Large intestine (tissue), 12 donors: ENCODE data around the gene SPTLC1. TPM values are rescaled to one million over a fixed set of nuclear protein-coding genes. Genes with fewer than 3 reads are reported as not detected.
A peak's percentile ranks its signal among the peaks of the same experiment; 100 is the strongest.
"Not testable (repeated sequence)": the region's sequence is repeated elsewhere in the genome, so short reads cannot be mapped to it uniquely, and the experiment has no call there.

ENCODE experiments used
- DNase-seq, 2 donors: peaks; one replicate each; pipeline versions ENCODE4 v3.0.0 to v3.0.0-alpha.2; 2013
- H3K27ac ChIP-seq: one replicate; pipeline ENCODE4 v1.5.1; 2013; ENCODE audit warnings: low read length
- H3K27me3 ChIP-seq: 2 replicates; pipeline ENCODE4 v1.6.1; 2013; ENCODE audit warnings: low read length; ENCODE audit not compliant: control insufficient read depth, insufficient read depth
- H3K36me3 ChIP-seq: 2 replicates; pipeline ENCODE4 v1.6.1; 2013; ENCODE audit warnings: low read length; ENCODE audit not compliant: control insufficient read depth, insufficient read depth
- H3K4me1 ChIP-seq: one replicate; pipeline ENCODE4 v1.6.1; 2013; ENCODE audit warnings: low read length; ENCODE audit not compliant: control insufficient read depth, insufficient read depth
- H3K4me3 ChIP-seq: one replicate; pipeline ENCODE4 v1.5.1; 2013; ENCODE audit warnings: low read length
- H3K9me3 ChIP-seq: one replicate; pipeline ENCODE4 v1.6.1; 2013; ENCODE audit warnings: mild to moderate bottlenecking, low read depth, low read length, moderate library complexity; ENCODE audit not compliant: control insufficient read depth
- WGBS: methylation state at CpG from one replicate; pipeline ENCODE4 v1.1.5; 2013; ENCODE audit warnings: low lambda C conversion rate; ENCODE audit not compliant: insufficient coverage; 5-methylcytosine and 5-hydroxymethylcytosine counted together
- long read RNA-seq, 11 donors: transcript quantifications; one replicate each; lab custom pipeline, GENCODE V29; 2026
- polyA plus RNA-seq: library from polyadenylated mRNA; unstranded; fragments of 120-200 nt; gene quantifications from one replicate; pipeline ENCODE4 v1.2.1, GENCODE V29; 2013

Gene SPTLC1, protein sequence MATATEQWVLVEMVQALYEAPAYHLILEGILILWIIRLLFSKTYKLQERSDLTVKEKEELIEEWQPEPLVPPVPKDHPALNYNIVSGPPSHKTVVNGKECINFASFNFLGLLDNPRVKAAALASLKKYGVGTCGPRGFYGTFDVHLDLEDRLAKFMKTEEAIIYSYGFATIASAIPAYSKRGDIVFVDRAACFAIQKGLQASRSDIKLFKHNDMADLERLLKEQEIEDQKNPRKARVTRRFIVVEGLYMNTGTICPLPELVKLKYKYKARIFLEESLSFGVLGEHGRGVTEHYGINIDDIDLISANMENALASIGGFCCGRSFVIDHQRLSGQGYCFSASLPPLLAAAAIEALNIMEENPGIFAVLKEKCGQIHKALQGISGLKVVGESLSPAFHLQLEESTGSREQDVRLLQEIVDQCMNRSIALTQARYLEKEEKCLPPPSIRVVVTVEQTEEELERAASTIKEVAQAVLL
- polyA plus RNA-seq: 82.1 TPM
- long read RNA-seq, donor 1, transcript SPTLC1-201 (15 exons, 1,894 nt): major isoform, 11 of 16 reads
- long read RNA-seq, donor 1, partial matches to known transcripts: 0 of 16 reads
- long read RNA-seq, donor 1, other reads (novel, unspliced or antisense): 0 of 16 reads
- long read RNA-seq, donor 2, transcript SPTLC1-201 (15 exons, 1,894 nt): major isoform, 14 of 20 reads
- long read RNA-seq, donor 2, partial matches to known transcripts: 0 of 20 reads
- long read RNA-seq, donor 2, other reads (novel, unspliced or antisense): 0 of 20 reads
- long read RNA-seq, donor 3: 0 reads
- long read RNA-seq, donor 4, partial matches to known transcripts: 0 of 3 reads
- long read RNA-seq, donor 4, other reads (novel, unspliced or antisense): 0 of 3 reads
- long read RNA-seq, donor 5, transcript SPTLC1-201 (15 exons, 1,894 nt): major isoform, 10 of 11 reads
- long read RNA-seq, donor 5, partial matches to known transcripts: 0 of 11 reads
- long read RNA-seq, donor 5, other reads (novel, unspliced or antisense): 0 of 11 reads
- long read RNA-seq, donor 6, transcript SPTLC1-201 (15 exons, 1,894 nt): major isoform, 15 of 18 reads
- long read RNA-seq, donor 6, partial matches to known transcripts: 0 of 18 reads
- long read RNA-seq, donor 6, other reads (novel, unspliced or antisense): 0 of 18 reads
- long read RNA-seq, donor 7, transcript SPTLC1-201 (15 exons, 1,894 nt): major isoform, 9 of 12 reads
- long read RNA-seq, donor 7, partial matches to known transcripts: 0 of 12 reads
- long read RNA-seq, donor 7, other reads (novel, unspliced or antisense): 0 of 12 reads
- long read RNA-seq, donor 8, transcript SPTLC1-201 (15 exons, 1,894 nt): major isoform, 17 of 23 reads
- long read RNA-seq, donor 8, partial matches to known transcripts: 5 of 23 reads
- long read RNA-seq, donor 8, other reads (novel, unspliced or antisense): 0 of 23 reads
- long read RNA-seq, donor 9, transcript SPTLC1-201 (15 exons, 1,894 nt): major isoform, 14 of 20 reads
- long read RNA-seq, donor 9, partial matches to known transcripts: 0 of 20 reads
- long read RNA-seq, donor 9, other reads (novel, unspliced or antisense): 0 of 20 reads
- long read RNA-seq, donor 10, transcript SPTLC1-201 (15 exons, 1,894 nt): major isoform, 15 of 19 reads
- long read RNA-seq, donor 10, partial matches to known transcripts: 0 of 19 reads
- long read RNA-seq, donor 10, other reads (novel, unspliced or antisense): 0 of 19 reads
- long read RNA-seq, donor 11, transcript SPTLC1-201 (15 exons, 1,894 nt): major isoform, 11 of 13 reads
- long read RNA-seq, donor 11, partial matches to known transcripts: 0 of 13 reads
- long read RNA-seq, donor 11, other reads (novel, unspliced or antisense): 0 of 13 reads

- no CpG with 5 or more reads among the region's 60 CpGs for WGBS
- peak; percentile 97 to 98 for DNase-seq
- H3K4me1 ChIP-seq: peaks cover 8% of the 10 kb centered on the region
- no peaks in the 10 kb centered on the region for H3K27me3 ChIP-seq
- peaks cover 10% of the 10 kb centered on the region for H3K36me3 ChIP-seq
- no peaks in the 10 kb centered on the region for H3K9me3 ChIP-seq
- peak within 1 kb of the TSS; percentile 73 for H3K27ac ChIP-seq
- H3K4me3 ChIP-seq: peak within 1 kb of the TSS; percentile 94
Measured at GRCh38 chr9:92115071-92115858, at the start of gene SPTLC1. SPTLC1 (minus strand) TSS chr9:92115413; CDS start chr9:92115370, 43 bp downstream.

DNA sequence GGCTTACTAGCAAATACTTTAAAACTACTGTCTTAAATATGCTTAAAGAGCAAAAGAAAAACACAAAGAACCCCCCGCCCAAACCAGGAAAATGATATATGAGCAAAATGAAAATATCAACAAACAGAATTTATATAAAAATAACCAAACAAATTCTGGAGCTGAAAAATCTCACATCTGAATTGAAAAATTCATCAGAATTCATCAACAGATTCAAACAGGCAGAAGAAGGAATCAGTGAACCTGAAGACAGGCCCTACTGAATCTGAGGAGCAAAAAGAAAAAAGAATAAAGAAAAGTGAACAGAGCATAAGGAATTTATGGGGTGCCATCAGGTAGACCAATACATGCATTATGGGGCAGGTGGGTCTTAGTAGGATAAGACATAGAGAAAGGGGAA, 49.8 kb upstream of the SPTLC1 start:
- Histone ChIP-seq H3K36me3 (no peaks in the 10 kb centered on the region), H3K4me3 (no peak overlapping the region), H3K4me1 (no peaks in the 10 kb centered on the region), H3K27ac (no peak overlapping the region), H3K9me3 (no peaks in the 10 kb centered on the region), H3K27me3 (no peaks in the 10 kb centered on the region)
- no CpG with 5 or more reads among the region's 1 CpG for WGBS
- DNase-seq: no peak

GRCh38 chr9:92164490-92164889, 49.3 kb upstream of the SPTLC1 start:
- no peak overlapping the region for H3K4me3 ChIP-seq
- DNase-seq: no peak
- no peak overlapping the region for H3K27ac ChIP-seq
- no peaks in the 10 kb centered on the region for H3K4me1 ChIP-seq
- no peaks in the 10 kb centered on the region for H3K9me3 ChIP-seq
- H3K27me3 ChIP-seq: no peaks in the 10 kb centered on the region
- H3K36me3 ChIP-seq: no peaks in the 10 kb centered on the region
- WGBS: 100% methylated on average over 1 of the region's 2 CpGs

DNA sequence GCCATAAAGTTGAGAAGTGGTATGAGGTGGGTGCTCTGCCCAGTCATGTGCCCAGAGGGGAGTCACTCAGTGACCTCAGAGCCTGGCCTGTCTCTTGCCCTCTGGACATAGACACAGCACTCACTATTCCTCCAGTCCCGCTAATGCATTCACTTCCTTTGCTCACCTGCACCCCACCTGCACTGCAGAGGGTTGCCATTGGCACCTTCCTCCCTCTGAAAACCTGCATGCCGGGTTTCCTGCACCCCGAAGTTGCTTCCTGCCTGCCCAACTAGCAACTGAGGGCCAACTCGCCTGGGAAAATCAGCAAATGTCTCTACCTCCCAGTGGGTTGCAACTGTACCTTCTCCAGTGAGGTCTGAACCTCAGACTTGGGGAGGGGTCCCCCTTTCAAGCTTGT, 48.1 kb upstream of the SPTLC1 start:
- no peaks in the 10 kb centered on the region for H3K9me3 ChIP-seq
- H3K4me3 ChIP-seq: no peak overlapping the region
- no peaks in the 10 kb centered on the region for H3K27me3 ChIP-seq
- no CpG with 5 or more reads among the region's 4 CpGs for WGBS
- H3K4me1 ChIP-seq: no peaks in the 10 kb centered on the region
- no peaks in the 10 kb centered on the region for H3K36me3 ChIP-seq
- DNase-seq: no peak
- H3K27ac ChIP-seq: no peak overlapping the region

GRCh38 chr9:92160786-92161185, 45.6 kb upstream of the SPTLC1 start:
- Histone ChIP-seq H3K27me3 (no peaks in the 10 kb centered on the region), H3K4me3 (no peak overlapping the region), H3K4me1 (no peaks in the 10 kb centered on the region), H3K27ac (no peak overlapping the region), H3K9me3 (no peaks in the 10 kb centered on the region), H3K36me3 (no peaks in the 10 kb centered on the region)
- whole genome bisulfite sequencing: 100% methylated on average over 1 of the region's 10 CpGs
- no peak for DNase-seq

DNA sequence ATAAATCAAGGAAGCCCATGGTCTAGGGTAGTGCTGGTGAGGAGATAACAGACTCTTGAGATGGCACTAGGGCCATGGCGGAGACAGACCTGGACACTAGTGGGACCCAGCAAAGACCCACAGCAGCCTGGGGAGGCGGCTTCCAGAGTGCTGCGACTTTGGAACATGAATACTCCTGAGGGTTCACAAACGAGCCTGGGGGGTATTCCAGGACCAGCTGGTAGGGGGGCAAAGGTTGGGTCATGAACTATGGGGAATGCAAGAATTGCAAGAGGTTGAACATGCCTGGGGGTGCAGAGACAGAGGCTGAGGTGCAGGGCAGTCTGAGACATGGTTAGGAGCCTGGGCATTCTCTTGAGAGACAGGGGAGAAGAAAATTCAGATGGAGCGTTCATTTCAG, 43.8 kb upstream of the SPTLC1 start:
- WGBS: no CpG with 5 or more reads among the region's 5 CpGs
- Histone ChIP-seq H3K4me3 (no peak overlapping the region), H3K27ac (no peak overlapping the region), H3K27me3 (no peaks in the 10 kb centered on the region), H3K9me3 (no peaks in the 10 kb centered on the region), H3K36me3 (no peaks in the 10 kb centered on the region), H3K4me1 (no peaks in the 10 kb centered on the region)
- DNase-seq: no peak

GRCh38 chr9:92158097-92158601, 42.9 kb upstream of the SPTLC1 start:
- H3K27ac ChIP-seq: no peak overlapping the region
- WGBS: no CpG with 5 or more reads among the region's 10 CpGs

GRCh38 chr9:92155736-92156135, 40.5 kb upstream of the SPTLC1 start:
- WGBS: 100% methylated on average over 1 of the region's 12 CpGs
- not testable (repeated sequence) for H3K36me3 ChIP-seq, H3K4me3 ChIP-seq, H3K4me1 ChIP-seq, H3K27ac ChIP-seq, DNase-seq, H3K9me3 ChIP-seq, H3K27me3 ChIP-seq

More at GRCh38 chr9:92158097-92158601, 42.9 kb upstream of the SPTLC1 start:
- Histone ChIP-seq H3K9me3 (no peaks in the 10 kb centered on the region), H3K4me3 (no peak overlapping the region), H3K27me3 (no peaks in the 10 kb centered on the region), H3K36me3 (no peaks in the 10 kb centered on the region), H3K4me1 (no peaks in the 10 kb centered on the region)
- no peak for DNase-seq

- H3K27me3 ChIP-seq: no peaks in the 10 kb centered on the region
- H3K4me3 ChIP-seq: no peak overlapping the region
- H3K27ac ChIP-seq: no peak overlapping the region
- WGBS: no CpG with 5 or more reads among the region's 12 CpGs
- H3K9me3 ChIP-seq: no peaks in the 10 kb centered on the region
- no peak for DNase-seq
- no peaks in the 10 kb centered on the region for H3K4me1 ChIP-seq
- H3K36me3 ChIP-seq: no peaks in the 10 kb centered on the region
Measured at GRCh38 chr9:92155221-92155620, 40.0 kb upstream of the SPTLC1 start.
